Right lobe of liver (tissue), 4 donors: ENCODE data around the gene SPSB2.

Experiments
- CTCF ChIP-seq, 4 donors: fragments of 200-600 bp in 3 of 4; fragments of 450-650 bp in 1 of 4; IDR thresholded peaks; one replicate each; pipeline versions ENCODE4 v1.5.1 to v1.8.0; 2016 to 2022; ENCODE audit warnings: antibody characterized with exemption in 4 of 4, mild to moderate bottlenecking in 2 of 4
- POLR2A ChIP-seq: fragments of 450-650 bp; IDR thresholded peaks from one replicate; pipeline ENCODE4 v1.6.1; 2017; ENCODE audit warnings: antibody characterized with exemption, mild to moderate bottlenecking
- donor health status: DM: no; HTN: no; CAD: no.
- donor health status: DM: no; HTN: no; CAD: no.
- donor health status: DM: no; HTN: yes; CAD: no.

- no peak for TF ChIP-seq CTCF (IDR thresholded peaks at IDR 0.05)
- TF ChIP-seq POLR2A = no peak
Observed at GRCh38 chr12:6850796-6851152, 22.3 kb downstream of the SPSB2 start.
